GM12873 (cell line): ENCODE data around the gene CDC42BPB.

Source experiments
- TF ChIP-seq, protein P1 (sequence below): IDR thresholded peaks from 2 replicates; pipeline ENCODE4 v1.5.1; 2012; ENCODE audit warnings: low read depth, mild to moderate bottlenecking, moderate library complexity, low read length, control low read depth; ENCODE audit not compliant: insufficient read depth; ENCODE audit errors: missing control alignments

CDC42BPB gene

DNA sequence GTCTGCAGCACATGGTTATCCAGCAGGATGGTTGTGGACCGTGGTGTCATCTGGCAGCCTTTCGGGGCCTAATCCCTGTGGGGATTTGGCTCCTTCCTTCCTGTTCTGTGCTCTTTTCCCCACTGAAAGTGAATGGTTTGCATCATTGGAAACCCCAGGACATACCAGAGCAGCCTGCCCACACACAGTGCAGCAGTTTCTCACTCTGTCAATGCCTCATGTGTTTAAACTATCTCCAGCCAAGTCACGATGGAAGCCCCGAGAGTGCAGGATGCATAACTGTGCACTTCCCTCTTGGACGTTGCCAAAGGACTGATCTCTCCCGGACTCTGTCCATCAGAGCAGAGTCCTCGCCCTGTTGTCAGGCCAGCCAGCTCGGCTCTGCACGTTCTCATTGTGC is 163.9 kb downstream of the CDC42BPB start:
- TF ChIP-seq, protein P1, sequence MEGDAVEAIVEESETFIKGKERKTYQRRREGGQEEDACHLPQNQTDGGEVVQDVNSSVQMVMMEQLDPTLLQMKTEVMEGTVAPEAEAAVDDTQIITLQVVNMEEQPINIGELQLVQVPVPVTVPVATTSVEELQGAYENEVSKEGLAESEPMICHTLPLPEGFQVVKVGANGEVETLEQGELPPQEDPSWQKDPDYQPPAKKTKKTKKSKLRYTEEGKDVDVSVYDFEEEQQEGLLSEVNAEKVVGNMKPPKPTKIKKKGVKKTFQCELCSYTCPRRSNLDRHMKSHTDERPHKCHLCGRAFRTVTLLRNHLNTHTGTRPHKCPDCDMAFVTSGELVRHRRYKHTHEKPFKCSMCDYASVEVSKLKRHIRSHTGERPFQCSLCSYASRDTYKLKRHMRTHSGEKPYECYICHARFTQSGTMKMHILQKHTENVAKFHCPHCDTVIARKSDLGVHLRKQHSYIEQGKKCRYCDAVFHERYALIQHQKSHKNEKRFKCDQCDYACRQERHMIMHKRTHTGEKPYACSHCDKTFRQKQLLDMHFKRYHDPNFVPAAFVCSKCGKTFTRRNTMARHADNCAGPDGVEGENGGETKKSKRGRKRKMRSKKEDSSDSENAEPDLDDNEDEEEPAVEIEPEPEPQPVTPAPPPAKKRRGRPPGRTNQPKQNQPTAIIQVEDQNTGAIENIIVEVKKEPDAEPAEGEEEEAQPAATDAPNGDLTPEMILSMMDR = no peak

DNA sequence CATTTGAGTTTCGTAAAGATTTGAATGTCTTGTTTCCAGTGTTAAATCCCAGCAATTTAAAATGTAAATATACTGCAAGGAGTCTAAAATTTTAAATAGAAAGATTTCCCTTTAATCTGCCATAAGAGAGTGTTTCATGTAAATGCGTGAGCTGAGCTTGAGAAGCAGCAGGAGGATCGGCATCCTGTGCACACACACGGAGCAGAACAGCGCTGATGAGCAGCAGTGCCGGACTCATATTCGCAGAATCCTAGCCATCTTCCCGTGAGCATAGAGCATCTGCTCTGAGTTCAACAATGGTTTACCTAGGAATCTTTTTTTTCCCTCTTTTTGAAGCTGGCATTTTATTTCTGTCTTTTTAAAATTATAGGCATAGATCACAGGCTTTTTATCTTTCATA is 164.7 kb downstream of the CDC42BPB start:
- TF ChIP-seq, protein P1 = no peak

DNA sequence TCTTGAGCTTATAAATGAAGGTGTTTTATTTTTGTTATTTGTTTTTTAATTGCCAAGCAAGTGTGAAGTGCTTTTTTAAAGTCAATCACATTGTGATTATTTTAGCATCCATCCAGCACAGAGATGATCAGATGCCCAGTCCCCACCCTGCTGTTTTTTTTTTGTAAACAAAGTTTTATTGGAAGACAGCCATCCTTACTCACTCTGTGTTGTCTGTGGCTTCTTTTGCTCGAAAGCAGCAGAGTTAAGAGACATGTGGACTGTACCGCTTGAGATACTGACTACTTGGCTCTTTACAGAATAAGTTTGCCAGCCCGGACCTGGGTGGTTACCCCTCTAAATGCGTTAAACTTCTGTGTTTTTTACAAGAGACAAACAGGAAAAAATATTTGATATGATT is 165.8 kb downstream of the CDC42BPB start:
- TF ChIP-seq, protein P1 = no peak

DNA sequence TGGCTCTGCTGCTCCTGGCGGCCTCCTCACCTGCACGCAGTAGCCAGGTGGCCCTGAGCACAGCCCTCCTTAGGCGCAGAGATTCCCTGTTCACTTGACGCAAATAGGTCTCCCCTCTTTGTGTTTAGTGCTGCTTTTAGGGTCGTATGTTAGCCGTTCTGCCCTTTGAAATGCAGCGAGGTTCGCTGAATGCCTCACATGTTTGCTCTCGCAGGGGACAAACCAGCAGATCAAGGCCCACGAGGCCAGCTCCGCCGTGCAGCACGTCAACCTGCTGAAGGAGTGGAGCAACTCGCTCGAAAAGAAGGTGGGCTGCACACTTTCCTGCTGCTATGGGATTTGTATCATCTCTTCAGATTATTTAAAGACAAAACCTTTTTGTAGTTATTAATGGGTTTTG is 166.2 kb downstream of the CDC42BPB start:
- TF ChIP-seq, protein P1 = no peak

DNA sequence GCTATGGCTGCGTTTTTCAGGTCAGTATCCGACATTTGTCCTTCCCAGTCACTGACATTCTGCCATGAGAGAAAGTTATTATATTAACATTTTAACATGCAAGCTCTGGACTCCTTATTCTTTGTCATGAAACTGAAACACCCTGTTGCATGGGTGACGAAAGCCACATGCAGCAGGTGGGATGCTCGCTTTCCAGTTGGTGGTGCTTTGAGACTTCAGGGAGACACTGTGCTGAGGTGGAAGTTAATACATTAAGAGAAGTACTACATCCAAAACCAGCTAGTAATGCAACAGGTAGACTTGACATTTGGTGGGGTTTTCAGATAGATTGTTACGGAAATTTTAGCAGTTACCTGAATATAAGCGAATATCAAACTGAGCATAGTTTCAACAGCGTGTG is 167.7 kb downstream of the CDC42BPB start:
- TF ChIP-seq, protein P1 = no peak

DNA sequence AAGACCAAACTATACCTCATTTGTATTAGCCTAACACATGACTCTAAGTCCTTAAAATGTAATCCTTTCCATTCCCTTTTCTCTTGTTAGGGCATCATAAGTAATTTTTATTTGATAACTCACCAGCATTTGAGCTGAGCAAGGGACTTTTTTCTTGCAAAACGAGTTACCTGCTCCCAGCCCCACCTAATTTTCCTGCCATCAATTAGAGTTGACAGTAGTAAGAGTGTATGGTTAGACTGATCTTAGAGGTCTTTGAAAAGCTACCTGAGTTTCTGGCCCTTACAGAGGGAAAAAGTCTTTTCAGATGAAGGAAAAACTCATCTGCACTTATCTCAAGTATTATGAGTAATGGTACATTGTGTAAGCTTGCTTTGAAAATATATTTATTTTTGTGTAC is 168.6 kb downstream of the CDC42BPB start:
- TF ChIP-seq, protein P1 = no peak

DNA sequence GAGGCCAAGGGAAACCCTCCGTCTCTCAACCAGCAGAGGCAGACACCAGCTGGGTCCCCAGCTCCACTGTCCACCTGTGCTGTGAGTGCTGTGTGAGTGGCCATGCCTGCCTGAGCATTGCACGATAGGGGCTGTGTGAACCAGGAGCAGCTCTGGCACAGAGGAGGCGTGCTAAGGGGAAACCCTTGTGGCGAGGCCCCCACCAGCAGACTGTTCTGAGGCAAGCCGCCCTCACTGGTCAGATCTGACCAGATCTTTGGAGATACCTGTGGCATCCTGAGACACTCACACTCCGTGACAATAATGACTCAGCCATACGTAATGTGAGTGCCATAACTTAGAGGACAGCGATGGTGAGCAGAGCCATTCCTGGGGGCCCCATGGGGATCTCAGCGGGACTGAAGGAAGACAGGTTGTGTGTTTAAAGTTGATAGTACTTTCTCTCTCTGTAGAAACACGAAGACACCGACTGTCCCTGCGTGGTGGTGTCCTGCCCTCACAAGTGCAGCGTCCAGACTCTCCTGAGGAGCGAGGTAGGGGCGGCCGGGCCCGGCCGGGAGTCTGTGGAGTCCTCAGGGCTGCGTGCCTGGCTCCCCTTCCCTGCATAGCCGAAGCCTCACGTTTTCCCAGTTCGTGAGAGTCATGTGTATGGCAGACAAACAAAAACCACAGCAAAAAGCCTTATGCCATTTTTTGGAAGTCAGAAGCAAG is 171.5 kb downstream of the CDC42BPB start:
- TF ChIP-seq, protein P1 = no peak

DNA sequence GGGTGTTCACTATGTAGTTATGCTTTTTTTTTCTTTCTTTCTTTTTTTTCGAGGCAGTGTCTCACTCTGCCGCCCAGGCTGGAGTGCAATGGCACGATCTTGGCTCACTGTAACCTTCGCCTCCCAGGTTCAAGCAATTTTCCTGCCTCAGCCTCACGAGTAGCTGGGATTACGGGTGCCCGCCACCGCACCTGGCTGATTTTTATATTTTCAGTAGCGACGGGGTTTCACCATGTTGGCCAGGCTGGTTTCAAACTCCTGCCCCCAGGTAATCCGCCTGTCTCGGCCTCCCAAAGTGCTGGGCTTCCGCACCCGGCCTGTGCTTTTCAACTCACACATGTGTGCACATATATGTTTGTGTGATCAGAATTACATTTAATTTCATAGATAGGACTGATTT is 173.8 kb downstream of the CDC42BPB start:
- TF ChIP-seq, protein P1 = no peak
